GM18520 (cell line): ENCODE measurements around the gene NEDD4L.

Source experiments
- ATAC-seq: cut with Tn5 transposase; IDR thresholded peaks from one replicate; pipeline ENCODE4 v1.9.1; 2021; ENCODE audit not compliant: unreplicated experiment

Gene NEDD4L

GRCh38 chr18:58205443-58206160, 161.6 kb downstream of the NEDD4L start:
- no peak for ATAC-seq

DNA sequence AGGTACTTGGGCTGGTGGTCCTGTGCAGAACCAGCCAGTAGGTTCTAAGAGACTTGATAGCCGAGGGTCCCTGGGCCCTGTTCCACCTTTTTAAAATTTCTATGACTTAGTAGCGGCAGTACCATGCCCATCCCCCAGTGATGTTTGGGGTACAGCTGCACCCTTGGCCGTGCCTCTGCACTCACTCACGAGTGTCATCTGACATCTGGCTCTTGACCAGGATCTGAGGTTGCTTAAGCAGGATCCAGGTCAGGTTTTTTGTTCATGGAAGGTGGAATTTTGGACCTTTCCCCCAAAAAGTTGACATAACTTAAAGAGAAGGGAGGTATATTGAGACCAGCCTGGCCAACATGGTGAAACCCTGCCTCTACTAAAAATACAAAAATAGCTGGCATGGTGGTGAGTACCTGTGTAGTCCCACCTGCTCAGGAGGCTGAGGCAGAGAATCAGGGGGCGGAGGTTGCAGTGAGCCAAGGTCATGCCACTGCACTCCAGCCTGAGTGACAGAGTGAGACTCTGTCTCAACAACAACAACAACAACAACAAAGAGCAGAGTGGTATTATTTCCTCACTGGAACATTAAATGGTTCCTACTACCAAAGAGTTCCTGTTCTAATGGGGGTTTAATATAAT, 163.6 kb downstream of the NEDD4L start:
- no peak for ATAC-seq

DNA sequence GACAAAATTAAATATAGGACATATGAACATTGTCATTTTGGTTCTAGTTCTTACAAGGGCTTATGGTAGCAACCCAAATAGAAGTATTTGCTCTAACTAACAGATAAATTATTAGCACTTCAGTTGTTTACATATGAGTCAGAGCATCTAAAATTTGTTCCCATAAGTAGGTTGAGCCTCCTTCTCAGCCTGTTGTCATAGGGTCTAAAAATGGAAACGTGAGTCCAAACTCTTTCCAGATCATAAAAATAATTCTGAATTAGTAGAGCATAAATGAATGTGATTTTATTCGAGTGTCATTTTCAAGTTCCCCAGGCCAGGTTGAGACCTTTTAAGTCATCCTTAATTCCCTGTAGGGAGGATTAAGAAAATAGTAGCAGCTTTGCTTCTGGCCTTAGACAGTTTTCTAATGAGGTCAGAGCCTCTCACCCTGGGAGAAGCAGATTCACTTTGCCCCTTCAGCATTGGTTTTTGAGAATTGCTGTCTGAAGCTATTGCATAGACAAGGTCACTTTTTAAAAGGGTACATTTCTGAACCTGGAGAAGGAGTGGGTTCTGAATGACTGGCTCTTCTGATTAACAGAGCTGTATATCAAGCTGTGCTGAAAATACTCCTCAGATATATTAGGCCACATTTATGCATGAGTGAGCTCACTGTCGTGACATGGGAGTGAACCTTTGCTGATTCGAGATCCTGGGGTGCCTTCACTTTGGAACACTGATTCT, 164.3 kb downstream of the NEDD4L start:
- ATAC-seq = no peak

- no peak for ATAC-seq
These were observed 165.3 kb downstream of the NEDD4L start for GRCh38 chr18:58209326-58209725.

DNA sequence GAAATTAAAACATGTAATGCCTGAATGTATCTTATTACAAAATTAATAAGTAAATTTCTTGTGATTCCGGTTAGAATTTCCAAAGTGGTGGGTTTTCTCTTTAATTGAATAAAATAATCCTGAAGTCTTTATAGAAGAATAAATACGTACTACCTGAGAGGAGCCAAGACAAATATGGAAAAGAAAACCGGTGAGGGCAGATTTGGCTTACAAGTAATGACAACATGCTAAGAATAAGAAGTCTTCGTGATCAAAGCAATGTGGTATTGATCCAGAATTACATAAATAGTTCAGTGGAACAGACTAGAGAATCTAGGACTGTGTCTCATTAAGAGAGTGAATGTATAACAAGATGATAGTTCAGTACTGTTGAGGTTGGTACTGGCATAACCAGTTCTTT, 167.5 kb downstream of the NEDD4L start:
- no peak for ATAC-seq

- ATAC-seq = peak; percentile 52
These were observed 168.2 kb downstream of the NEDD4L start for GRCh38 chr18:58212274-58212673.

- ATAC-seq = no peak
These were observed 169.4 kb downstream of the NEDD4L start for GRCh38 chr18:58213440-58213839.

DNA sequence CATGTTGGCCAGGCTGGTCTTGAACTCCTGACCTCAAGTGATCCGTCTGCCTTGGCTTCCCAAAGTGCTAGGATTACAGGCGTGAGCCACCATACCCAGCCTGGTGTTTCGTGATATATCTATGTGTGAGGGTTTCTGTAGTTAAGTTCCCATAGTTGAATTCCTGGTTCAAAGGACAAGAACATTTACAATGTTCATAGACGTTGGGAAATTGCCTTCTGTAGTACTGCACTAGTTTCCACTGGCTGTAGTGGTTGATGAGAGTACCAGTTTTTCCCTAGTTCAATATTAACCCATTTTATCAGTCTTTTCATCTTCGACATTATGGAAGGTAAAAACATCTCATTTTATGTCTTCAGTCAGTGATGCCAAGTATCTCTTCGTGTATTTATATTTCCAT, 171.0 kb downstream of the NEDD4L start:
- no peak for ATAC-seq

GRCh38 chr18:58216071-58216481, 172.1 kb downstream of the NEDD4L start:
- ATAC-seq = no peak

- no peak for ATAC-seq
These were observed 173.0 kb downstream of the NEDD4L start for GRCh38 chr18:58217052-58217451.

DNA sequence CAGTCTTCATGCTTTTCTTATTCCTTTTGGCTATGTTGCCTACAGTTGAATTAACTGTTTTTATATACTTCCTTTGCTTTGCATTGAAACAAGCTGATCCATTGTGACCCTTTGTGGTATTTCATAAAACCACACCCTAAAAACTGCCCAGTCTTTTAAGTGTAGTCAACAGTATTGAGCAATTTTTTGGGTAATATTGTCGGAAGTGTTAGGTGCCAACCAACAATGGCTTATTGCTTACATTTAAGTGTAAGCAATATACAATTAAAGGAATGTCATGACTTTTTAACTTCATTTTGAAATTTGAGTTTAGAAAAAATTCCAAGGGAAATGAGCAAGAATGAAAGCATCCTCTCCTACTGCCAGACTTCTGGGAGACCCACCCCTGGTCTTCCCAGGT, 174.1 kb downstream of the NEDD4L start:
- no peak for ATAC-seq

DNA sequence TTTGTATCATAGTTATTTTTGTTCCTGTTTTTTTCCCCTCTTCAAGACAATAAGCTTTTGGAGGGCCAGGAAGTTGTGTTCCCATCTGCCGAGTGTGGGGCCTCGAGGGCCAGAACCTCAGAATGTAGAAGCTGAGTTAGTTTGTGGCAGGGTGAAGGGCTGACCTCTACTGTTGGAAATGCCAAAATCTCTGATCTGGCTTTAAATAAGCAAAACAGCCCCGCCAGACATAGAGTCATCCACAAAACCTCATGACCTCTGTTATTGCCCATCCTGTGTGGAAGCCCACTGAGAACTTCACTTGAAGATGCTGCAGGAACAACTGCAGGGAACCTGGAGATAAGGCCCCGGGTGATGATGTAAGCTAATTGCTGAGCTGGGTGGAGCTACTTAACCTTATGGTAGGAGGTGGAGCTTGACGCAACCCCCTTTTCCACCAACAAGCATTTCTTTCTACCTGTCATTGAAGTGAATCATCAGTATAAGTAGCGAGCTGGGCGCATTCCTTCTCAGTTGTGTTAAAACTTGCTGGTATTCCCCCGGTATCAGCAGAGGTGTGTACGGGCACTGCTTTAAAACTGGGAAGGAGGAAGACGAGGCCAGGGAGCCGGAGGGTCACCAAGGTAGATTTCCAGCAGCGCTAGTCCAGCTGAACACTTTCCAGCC, 177.2 kb downstream of the NEDD4L start:
- no peak for ATAC-seq

DNA sequence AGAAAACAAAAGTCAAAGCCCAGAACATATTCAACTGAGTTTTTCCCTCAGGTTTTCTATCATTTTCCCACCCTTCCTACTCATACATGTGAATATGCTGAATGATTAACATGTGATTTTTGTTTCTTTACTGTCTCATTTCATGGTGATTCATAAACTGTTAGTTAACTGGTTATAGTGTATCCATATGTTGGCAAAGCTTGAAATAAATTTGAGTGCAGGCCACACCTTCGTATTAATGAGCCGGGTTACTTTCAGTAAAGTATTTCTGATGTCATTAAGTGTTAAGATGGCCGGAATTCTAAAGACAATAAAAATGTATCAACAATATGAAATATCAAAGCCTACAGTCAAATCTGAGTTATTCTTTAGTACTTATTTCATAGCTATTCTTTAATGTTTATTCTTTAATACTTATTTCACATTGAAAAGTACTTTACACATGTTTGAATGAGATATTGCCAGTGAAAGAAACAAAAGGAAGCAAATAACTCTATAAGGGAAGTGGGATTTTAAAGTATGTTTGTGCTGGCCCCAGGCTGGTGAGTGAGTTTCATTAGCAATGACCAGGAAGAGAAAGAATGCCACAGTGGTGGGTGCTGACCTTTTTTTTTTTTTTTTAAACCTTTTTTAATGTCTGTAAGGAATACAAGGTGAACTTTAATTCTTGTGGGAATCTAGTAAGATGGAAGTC, 178.6 kb downstream of the NEDD4L start:
- ATAC-seq = no peak

- no peak for ATAC-seq
These were observed 179.8 kb downstream of the NEDD4L start for GRCh38 chr18:58223717-58224424.

DNA sequence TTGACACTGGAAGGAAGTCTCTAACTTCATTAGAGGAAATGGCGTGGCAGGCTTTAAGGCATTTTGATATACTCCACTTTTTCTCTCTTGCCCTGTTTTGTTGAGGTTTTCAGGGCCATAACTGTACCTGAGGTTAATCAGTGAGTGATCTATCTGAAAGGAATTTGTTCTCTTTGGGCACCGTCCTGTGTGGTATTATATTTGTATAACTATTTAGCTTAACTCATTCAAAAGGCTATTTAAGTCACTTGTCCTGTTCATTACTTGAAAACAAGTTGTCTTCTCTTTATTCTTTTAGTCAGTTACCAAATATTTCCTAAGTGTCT, 180.4 kb downstream of the NEDD4L start:
- ATAC-seq = no peak

DNA sequence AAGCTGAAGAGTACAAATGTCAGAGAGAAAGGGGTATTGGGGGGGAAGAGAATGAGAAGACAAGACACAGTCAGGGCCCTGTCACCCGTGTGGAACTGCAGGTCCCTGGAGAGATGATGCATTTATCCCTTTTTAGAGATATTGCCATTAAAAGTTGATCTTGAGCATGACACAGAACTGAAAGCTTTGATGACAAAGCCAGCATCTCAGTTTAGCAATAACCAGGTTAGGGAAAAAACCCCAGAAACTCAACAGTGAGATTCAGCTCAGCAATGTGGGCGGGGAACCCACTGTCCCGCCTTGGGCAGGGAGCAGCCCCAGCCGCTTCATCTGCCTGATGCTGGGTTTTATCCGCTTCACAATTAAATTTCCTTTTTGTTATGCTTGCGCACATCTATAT, 181.1 kb downstream of the NEDD4L start:
- ATAC-seq = peak; percentile 85

DNA sequence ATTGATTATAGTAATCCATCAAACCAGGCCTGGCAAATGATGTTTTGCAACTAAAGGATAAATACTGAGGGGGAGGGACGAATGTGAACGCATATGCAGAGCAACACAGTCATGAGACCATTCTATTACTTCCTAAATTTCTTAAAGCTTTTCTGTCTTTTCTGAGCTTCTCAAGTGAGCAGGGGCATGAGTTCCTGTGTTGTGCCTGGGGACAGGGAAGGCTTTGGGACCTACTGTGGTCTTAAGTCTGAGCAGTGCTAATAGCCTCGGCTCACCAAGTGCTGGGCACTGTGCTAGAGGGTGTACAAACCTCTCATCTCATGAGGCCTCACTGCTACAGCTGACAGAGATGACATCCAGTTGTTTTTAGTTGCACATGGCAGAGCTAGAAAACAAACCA, 182.4 kb downstream of the NEDD4L start:
- ATAC-seq = no peak

GRCh38 chr18:58227361-58227930, 183.4 kb downstream of the NEDD4L start:
- no peak for ATAC-seq

GRCh38 chr18:58228176-58228575, 184.2 kb downstream of the NEDD4L start:
- no peak for ATAC-seq

DNA sequence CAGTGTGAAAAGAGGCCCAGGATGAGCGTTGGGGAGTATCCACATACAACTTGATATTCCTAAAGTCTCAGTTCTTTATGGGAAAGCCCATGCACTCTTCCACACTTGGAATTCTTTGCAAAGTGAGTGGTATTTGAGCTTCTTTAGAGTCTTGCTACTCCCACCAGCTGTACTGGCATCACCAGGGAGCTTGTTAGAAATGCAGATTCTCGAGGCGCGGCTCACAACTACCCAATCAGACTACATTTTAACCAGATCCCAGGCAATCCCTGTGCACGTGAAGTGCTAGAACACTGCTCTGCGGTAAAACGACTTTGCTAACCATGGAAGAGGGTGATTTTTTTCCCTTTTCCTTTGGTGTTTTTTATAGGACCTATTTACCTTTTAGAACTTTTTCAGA, 184.7 kb downstream of the NEDD4L start:
- ATAC-seq = no peak
